CD4-positive, alpha-beta memory T cell (primary cell): ENCODE results near the gene VPS9D1. TPM values are rescaled to one million over a fixed set of nuclear protein-coding genes. Genes with fewer than 3 reads are reported as not detected.

Experiments
- CTCF ChIA-PET: fragments of 350-600 bp; sonication (Branson Sonifier 250); formaldehyde crosslinking; loops from one replicate; lab custom pipeline; 2021; ENCODE audit warnings: inconsistent platforms; ENCODE audit not compliant: partially characterized antibody; lab: Charles Lee
- POLR2A ChIA-PET: fragments of 350-600 bp; sonication (Branson Sonifier 250); formaldehyde crosslinking; loops from one replicate; lab custom pipeline; 2021; ENCODE audit not compliant: partially characterized antibody; lab: Charles Lee
- DNase-seq, 5 donors: peaks; one replicate each; pipeline versions ENCODE4 v3.0.0 to v3.0.0-alpha.2; 2020 to 2022; ENCODE audit warnings: mixed read lengths in 1 of 5
- H3K27ac ChIP-seq: one replicate; pipeline ENCODE4 v1.7.0; 2013; ENCODE audit warnings: low read depth, low read length
- H3K27me3 ChIP-seq: 2 replicates; pipeline ENCODE4 v1.7.0; 2013; ENCODE audit warnings: mild to moderate bottlenecking, low read length, moderate library complexity; ENCODE audit not compliant: insufficient read depth
- H3K36me3 ChIP-seq: 2 replicates; pipeline ENCODE4 v1.7.0; 2013; ENCODE audit warnings: mild to moderate bottlenecking, low read length, moderate library complexity; ENCODE audit not compliant: insufficient read depth
- H3K4me1 ChIP-seq: 2 replicates; pipeline ENCODE4 v1.7.0; 2013; ENCODE audit warnings: mild to moderate bottlenecking, low read length, moderate library complexity; ENCODE audit not compliant: insufficient read depth
- H3K4me3 ChIP-seq, 2 donors: one replicate each; pipeline ENCODE4 v1.7.0; 2013; ENCODE audit warnings: low read length in 2 of 2, mild to moderate bottlenecking in 1 of 2
- H3K9me3 ChIP-seq, 2 donors: one replicate each; pipeline ENCODE4 v1.7.0; 2013; ENCODE audit warnings: low read length in 2 of 2, control low read depth in 1 of 2; ENCODE audit not compliant: control insufficient read depth in 1 of 2
- H3K27ac Mint-ChIP-seq, 7 donors: one replicate each; pipeline ENCODE4 v1.8.0; 2020 to 2021; ENCODE audit warnings: mixed read lengths in 7 of 7, mild to moderate bottlenecking in 6 of 7, inconsistent platforms in 3 of 7, moderate library complexity in 3 of 7
- H3K27me3 Mint-ChIP-seq, 2 donors: one replicate each; pipeline ENCODE4 v1.8.0; 2020 to 2021; ENCODE audit warnings: mixed read lengths in 2 of 2
- H3K36me3 Mint-ChIP-seq, 2 donors: one replicate each; pipeline ENCODE4 v1.8.0; 2020 to 2021; ENCODE audit warnings: mixed read lengths in 2 of 2, inconsistent platforms in 1 of 2, mild to moderate bottlenecking in 1 of 2
- H3K4me1 Mint-ChIP-seq, 4 donors: one replicate each; pipeline ENCODE4 v1.8.0; 2020 to 2021; ENCODE audit warnings: mixed read lengths in 4 of 4, mild to moderate bottlenecking in 1 of 4
- H3K4me3 Mint-ChIP-seq, 8 donors: one replicate each; pipeline ENCODE4 v1.8.0; 2020 to 2021; ENCODE audit warnings: mixed read lengths in 8 of 8, mild to moderate bottlenecking in 7 of 8, moderate library complexity in 6 of 8, inconsistent platforms in 3 of 8
- H3K9me3 Mint-ChIP-seq, 8 donors: one replicate each; pipeline ENCODE4 v1.8.0; 2020 to 2021; ENCODE audit warnings: mixed read lengths in 8 of 8, mild to moderate bottlenecking in 5 of 8, inconsistent platforms in 3 of 8, moderate library complexity in 1 of 8
- intact Hi-C: fragments of 100-400 bp; cut with micrococcal nuclease; formaldehyde crosslinking; loops from one replicate; pipeline ENCODE4 v1.15.1; 2023
- polyA plus RNA-seq, 2 donors: library from polyadenylated mRNA; unstranded; fragments of 300-500 nt; fragmentation: Illumina TruSeq; gene quantifications; one replicate each; pipeline ENCODE4 v1.2.3, GENCODE V29; 2021
- total RNA-seq, 2 experiments: library from RNA; stranded (reverse); gene quantifications; one replicate each; pipeline ENCODE4 v1.2.3, GENCODE V29; 2021

Gene VPS9D1
- total and polyA plus RNA-seq, 4 experiments from 2014 or later, result 0.48 to 13.6 (median 7.0) TPM

DNA sequence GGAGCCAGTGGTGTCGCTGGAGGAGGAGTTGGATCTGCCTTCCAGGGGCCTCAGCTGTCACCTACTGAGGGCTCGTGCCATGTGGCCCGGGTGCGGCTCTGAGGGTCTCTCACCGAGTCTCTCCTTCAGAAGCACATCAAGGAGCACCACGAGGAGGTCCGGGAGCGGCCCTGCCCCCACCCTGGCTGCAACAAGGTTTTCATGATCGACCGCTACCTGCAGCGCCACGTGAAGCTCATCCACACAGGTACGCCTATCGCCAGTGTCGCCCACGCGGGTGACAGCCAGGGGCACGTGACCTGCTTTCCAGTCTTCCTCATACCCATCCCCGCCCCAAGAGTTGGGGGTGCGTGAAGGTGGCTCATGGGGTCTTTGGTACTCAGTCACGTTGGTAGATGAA lies 13.1 kb upstream of the VPS9D1 start:
- Histone ChIP-seq H3K27ac (no peak overlapping the region), H3K27me3 (no peaks in the 10 kb centered on the region), H3K36me3 (peaks cover 94% of the 10 kb centered on the region), H3K4me3 (no peak overlapping the region), H3K9me3 (no peaks in the 10 kb centered on the region), H3K4me1 (peaks cover 82% of the 10 kb centered on the region)
- H3K36me3 Mint-ChIP-seq, result peaks cover 57 to 82% of the 10 kb centered on the region in 2 donors
- H3K27ac Mint-ChIP-seq, result peak overlapping the region in 1 of 7 donors; percentile 78
- ChIA-PET POLR2A (interaction anchor here (0.8 to 13.4 kb wide), 3 partner anchors 9 to 14 kb away, joined by 3 to 288 read pairs (median 5); no protein-coding TSS in a partner anchor), CTCF (no interaction called here)
- H3K9me3 Mint-ChIP-seq, result no peaks in the 10 kb centered on the region
- no peak overlapping the region for H3K4me3 Mint-ChIP-seq
- peaks cover 29 to 88% (median 50%) of the 10 kb centered on the region in 4 donors for H3K4me1 Mint-ChIP-seq
- DNase-seq, result no peak
- no peaks in the 10 kb centered on the region for H3K27me3 Mint-ChIP-seq
- intact Hi-C loops, result no loop called here

DNA sequence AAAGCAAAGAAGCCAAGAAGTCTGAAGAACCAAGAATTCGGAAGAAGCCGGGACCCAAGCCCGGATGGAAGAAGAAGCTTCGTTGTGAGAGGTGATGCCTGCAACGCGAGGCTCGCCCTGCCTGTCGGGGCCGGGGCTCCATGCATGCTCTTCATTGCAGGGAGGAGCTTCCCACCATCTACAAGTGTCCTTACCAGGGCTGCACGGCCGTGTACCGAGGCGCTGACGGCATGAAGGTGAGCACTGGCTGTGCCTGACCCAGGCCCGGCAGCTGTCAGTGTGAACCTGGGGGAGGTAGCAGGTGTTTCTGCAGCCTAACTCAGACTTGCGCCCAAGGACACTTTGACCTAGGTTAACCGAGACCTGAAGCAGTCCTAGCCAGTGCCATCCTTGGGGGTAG lies 12.6 kb upstream of the VPS9D1 start:
- ChIA-PET POLR2A (interaction anchor here (0.8 to 13.4 kb wide), 3 partner anchors 8 to 13 kb away, joined by 3 to 288 read pairs (median 5); no protein-coding TSS in a partner anchor), CTCF (no interaction called here)
- DNase-seq, result no peak
- H3K4me1 ChIP-seq, result peaks cover 80% of the 10 kb centered on the region
- H3K27ac ChIP-seq, result no peak overlapping the region
- peaks cover 57 to 78% of the 10 kb centered on the region in 2 donors for H3K36me3 Mint-ChIP-seq
- intact Hi-C loops, result no loop called here
- peaks cover 30 to 86% (median 49%) of the 10 kb centered on the region in 4 donors for H3K4me1 Mint-ChIP-seq
- H3K36me3 ChIP-seq, result peaks cover 92% of the 10 kb centered on the region
- H3K27ac Mint-ChIP-seq, result peak overlapping the region in 1 of 7 donors; percentile 38
- peak overlapping the region in 1 of 8 donors; percentile 36 for H3K4me3 Mint-ChIP-seq
- H3K9me3 ChIP-seq, result no peaks in the 10 kb centered on the region
- no peaks in the 10 kb centered on the region for H3K9me3 Mint-ChIP-seq
- H3K4me3 ChIP-seq, result no peak overlapping the region
- no peaks in the 10 kb centered on the region for H3K27me3 Mint-ChIP-seq
- no peaks in the 10 kb centered on the region for H3K27me3 ChIP-seq

DNA sequence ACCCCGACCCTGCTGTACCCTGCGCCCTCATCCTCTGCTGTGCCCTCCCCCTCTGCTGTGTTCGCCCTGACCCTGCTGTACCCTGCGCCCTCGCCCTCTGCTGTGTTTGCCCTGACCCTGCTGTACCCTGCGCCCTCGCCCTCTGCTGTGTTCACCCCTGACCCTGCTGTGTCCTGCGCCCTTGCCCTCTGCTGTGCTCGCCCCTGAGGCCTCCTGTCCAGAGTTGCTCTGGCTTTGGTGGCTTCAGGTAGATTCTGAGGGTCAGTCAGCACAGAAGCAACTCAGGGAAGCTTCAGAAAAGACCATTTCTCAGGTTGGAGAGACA lies 12.2 kb upstream of the VPS9D1 start:
- Mint-ChIP-seq H3K27ac (peak overlapping the region in 4 of 7 donors; percentile 8 to 74 (median 34)), H3K4me1 (peaks cover 28 to 82% (median 48%) of the 10 kb centered on the region in 4 donors), H3K4me3 (peak overlapping the region in 2 of 8 donors; percentile 15 to 36), H3K36me3 (peaks cover 54 to 75% of the 10 kb centered on the region in 2 donors), H3K9me3 (no peaks in the 10 kb centered on the region), H3K27me3 (no peaks in the 10 kb centered on the region)
- POLR2A ChIA-PET, result interaction anchor here (1.0 to 13.4 kb wide), 3 partner anchors 8 to 46 kb away, joined by 3 to 288 read pairs (median 5); partner anchors contain the start of gene CDK10
- Histone ChIP-seq H3K4me1 (peaks cover 79% of the 10 kb centered on the region), H3K36me3 (peaks cover 90% of the 10 kb centered on the region), H3K4me3 (no peak overlapping the region), H3K27me3 (no peaks in the 10 kb centered on the region), H3K9me3 (no peaks in the 10 kb centered on the region), H3K27ac (no peak overlapping the region)
- intact Hi-C loops, result no loop called here
- no peak for DNase-seq
- CTCF ChIA-PET, result interaction anchor here (0.7 to 1.6 kb wide), 2 partner anchors 27 to 32 kb away, joined by 3 to 6 read pairs; no protein-coding TSS in a partner anchor

DNA sequence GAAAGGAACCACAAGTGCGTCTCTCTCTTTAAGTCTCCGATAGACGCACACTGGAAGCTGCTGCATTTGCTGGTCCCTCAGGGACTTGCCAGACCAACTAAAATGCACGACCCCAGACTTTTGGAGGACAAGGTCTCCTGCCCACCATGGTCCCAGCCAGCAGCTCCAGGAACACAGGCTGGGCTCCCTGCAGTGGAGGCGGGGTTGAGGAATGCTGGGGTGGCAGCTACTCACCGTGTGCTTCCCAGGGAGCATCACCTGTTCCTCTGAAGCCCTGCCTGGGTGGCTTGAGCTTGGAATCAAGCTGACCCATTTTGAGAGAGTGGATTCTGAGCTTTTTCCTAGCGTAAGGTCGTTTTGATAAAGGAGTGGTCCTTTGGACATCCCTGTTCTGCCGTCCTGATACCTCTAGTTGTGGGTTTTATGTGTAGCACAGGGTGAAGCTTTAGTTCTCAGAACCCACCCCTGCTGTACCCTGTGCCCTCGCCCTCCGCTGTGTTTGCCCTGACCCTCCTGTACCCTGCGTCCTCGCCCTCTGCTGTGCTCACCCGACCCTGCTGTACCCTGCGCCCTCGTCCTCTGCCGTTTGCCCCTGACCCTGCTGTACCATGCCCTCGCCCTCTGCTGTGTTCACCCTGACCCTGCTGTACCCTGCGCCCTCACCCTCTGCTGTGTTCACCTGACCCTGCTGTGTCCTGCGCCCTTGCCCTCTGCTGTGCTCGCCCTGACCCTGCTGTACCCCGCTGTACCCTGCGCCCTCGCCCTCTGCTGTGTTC lies 11.6 kb upstream of the VPS9D1 start:
- peaks cover 91% of the 10 kb centered on the region for H3K36me3 ChIP-seq
- H3K27me3 ChIP-seq, result no peaks in the 10 kb centered on the region
- POLR2A ChIA-PET, result interaction anchor here (0.7 to 13.4 kb wide), 4 partner anchors 7 to 96 kb away, joined by 3 to 288 read pairs (median 4); partner anchors contain the start of genes CDK10 and SPIRE2
- H3K36me3 Mint-ChIP-seq, result peaks cover 53 to 75% of the 10 kb centered on the region in 2 donors
- DNase-seq, result no peak
- peaks cover 23 to 82% (median 45%) of the 10 kb centered on the region in 4 donors for H3K4me1 Mint-ChIP-seq
- CTCF ChIA-PET, result interaction anchor here (0.7 to 1.6 kb wide), 2 partner anchors 27 to 32 kb away, joined by 3 to 6 read pairs; no protein-coding TSS in a partner anchor
- peaks cover 79% of the 10 kb centered on the region for H3K4me1 ChIP-seq
- peaks cover 0 to 2% (median 0%) of the 10 kb centered on the region in 8 donors for H3K9me3 Mint-ChIP-seq
- intact Hi-C loops, result no loop called here
- no peak overlapping the region for H3K4me3 ChIP-seq
- peak overlapping the region in 1 of 8 donors; percentile 21 for H3K4me3 Mint-ChIP-seq
- no peaks in the 10 kb centered on the region for H3K27me3 Mint-ChIP-seq
- H3K27ac Mint-ChIP-seq, result peak overlapping the region in 6 of 7 donors; percentile 29 to 82 (median 55)
- no peak overlapping the region for H3K27ac ChIP-seq
- H3K9me3 ChIP-seq, result no peaks in the 10 kb centered on the region

DNA sequence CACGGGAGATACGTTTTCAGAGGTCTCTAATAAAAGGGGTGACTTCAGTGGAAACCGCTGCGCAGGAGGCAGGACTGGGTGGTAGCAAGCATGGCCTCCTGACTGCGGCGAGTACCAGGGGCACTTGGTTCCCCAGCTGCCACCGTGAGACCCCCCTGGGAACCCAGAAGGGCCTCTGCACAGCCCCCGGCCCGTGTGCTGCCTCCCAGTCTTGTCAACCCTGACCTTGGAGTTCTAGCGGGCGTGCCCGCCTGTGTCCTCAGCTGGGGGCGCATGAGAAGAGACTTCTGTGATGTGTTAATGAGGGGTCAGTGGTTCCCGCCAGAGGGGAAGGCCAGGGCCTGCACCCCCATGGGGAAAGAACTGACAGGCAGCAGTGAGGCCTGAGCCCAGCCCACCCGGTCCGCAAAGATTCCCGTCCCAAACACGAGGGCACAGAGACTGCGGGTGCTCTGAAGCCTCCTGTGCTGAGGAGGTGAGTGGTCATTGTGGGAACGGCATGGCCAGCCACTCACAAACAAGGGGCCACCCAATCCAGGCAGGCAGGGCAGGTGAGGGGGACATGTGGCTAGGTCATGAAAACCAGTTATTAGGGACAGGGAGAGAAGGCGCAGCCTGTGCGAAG lies 10.0 kb upstream of the VPS9D1 start:
- no peak overlapping the region for H3K27ac ChIP-seq
- H3K4me3 Mint-ChIP-seq, result no peak overlapping the region
- no peak overlapping the region for H3K4me3 ChIP-seq
- H3K9me3 ChIP-seq, result no peaks in the 10 kb centered on the region
- H3K27me3 ChIP-seq, result no peaks in the 10 kb centered on the region
- peaks cover 22 to 85% (median 43%) of the 10 kb centered on the region in 4 donors for H3K4me1 Mint-ChIP-seq
- peaks cover 57 to 73% of the 10 kb centered on the region in 2 donors for H3K36me3 Mint-ChIP-seq
- H3K36me3 ChIP-seq, result peaks cover 86% of the 10 kb centered on the region
- ChIA-PET CTCF (no interaction called here), POLR2A (interaction anchor here (1.1 kb wide), 1 partner anchor 10 kb away, joined by 5 read pairs; the partner anchor contains the start of gene VPS9D1)
- H3K27me3 Mint-ChIP-seq, result no peaks in the 10 kb centered on the region
- DNase-seq, result no peak
- intact Hi-C loops, result no loop called here
- peak overlapping the region in 2 of 7 donors; percentile 22 to 35 for H3K27ac Mint-ChIP-seq
- peaks cover 0 to 2% (median 0%) of the 10 kb centered on the region in 8 donors for H3K9me3 Mint-ChIP-seq
- H3K4me1 ChIP-seq, result peaks cover 79% of the 10 kb centered on the region

DNA sequence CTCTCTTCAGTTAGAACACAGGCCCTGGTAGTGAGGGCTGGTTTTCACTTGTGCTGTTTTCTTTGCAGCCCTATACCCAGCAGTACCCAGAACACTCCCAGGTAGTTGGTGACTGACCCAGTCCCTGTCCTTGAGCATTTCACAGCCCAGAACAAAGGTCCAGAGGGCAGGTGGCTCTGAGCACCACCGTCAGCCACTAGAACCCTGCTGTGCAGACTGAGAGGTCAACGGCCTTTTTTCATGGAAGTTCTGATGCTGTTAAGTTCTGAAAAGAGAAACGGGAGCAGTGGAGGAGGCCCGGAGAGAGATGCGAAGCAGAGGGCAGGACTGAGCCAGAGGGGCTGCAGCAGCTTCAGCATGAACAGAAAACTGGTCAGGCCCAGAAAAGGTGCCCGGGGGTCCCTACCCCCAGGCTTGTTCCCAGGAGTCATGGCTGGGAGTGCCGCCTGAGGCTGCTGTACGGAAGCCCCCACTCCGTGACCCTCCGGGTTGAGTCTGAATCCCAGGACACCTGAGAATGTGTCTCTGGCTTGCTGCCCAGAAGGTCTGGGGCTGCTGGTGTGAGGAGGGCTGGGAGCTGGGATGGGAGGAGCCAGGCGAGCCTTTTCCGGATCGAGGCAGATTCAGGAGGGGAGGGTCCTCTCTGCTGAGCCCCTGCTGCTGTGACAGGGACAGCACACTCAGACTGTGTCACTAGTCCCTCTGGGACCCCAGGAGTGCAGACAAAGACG lies 9.3 kb upstream of the VPS9D1 start:
- ChIA-PET CTCF (interaction anchor here (0.6 kb wide), 1 partner anchor 24 kb away, joined by 3 read pairs; no protein-coding TSS in a partner anchor), POLR2A (interaction anchor here (0.7 to 1.1 kb wide), 2 partner anchors 10 to 32 kb away, joined by 3 to 5 read pairs; partner anchors contain the start of gene VPS9D1)
- H3K27ac ChIP-seq, result no peak overlapping the region
- Mint-ChIP-seq H3K4me3 (peak overlapping the region in 1 of 8 donors; percentile 9), H3K27me3 (no peaks in the 10 kb centered on the region), H3K4me1 (peaks cover 20 to 80% (median 39%) of the 10 kb centered on the region in 4 donors), H3K36me3 (peaks cover 52 to 67% of the 10 kb centered on the region in 2 donors), H3K9me3 (peaks cover 0 to 2% (median 0%) of the 10 kb centered on the region in 8 donors), H3K27ac (peak overlapping the region in 4 of 7 donors; percentile 12 to 66 (median 44))
- intact Hi-C loops, result no loop called here
- H3K9me3 ChIP-seq, result no peaks in the 10 kb centered on the region
- peaks cover 79% of the 10 kb centered on the region for H3K36me3 ChIP-seq
- H3K4me3 ChIP-seq, result no peak overlapping the region
- H3K4me1 ChIP-seq, result peaks cover 79% of the 10 kb centered on the region
- no peak for DNase-seq
- no peaks in the 10 kb centered on the region for H3K27me3 ChIP-seq
